Nephron progenitor cell (in vitro differentiated cells): ENCODE results near the gene AXL.

Source experiments
- DNase-seq: peaks from one replicate; pipeline ENCODE4 v3.0.0; 2021
- H3K27ac Mint-ChIP-seq: 2 replicates; pipeline ENCODE4 v1.8.0; 2021; ENCODE audit warnings: mild to moderate bottlenecking, moderate library complexity, mixed read lengths
- H3K27me3 Mint-ChIP-seq: 2 replicates; pipeline ENCODE4 v1.8.0; 2021; ENCODE audit warnings: mild to moderate bottlenecking, low read depth, mixed read lengths; ENCODE audit not compliant: poor library complexity
- H3K36me3 Mint-ChIP-seq: 2 replicates; pipeline ENCODE4 v1.8.0; 2021; ENCODE audit warnings: low read depth, mixed read lengths
- H3K4me1 Mint-ChIP-seq: 2 replicates; pipeline ENCODE4 v1.8.0; 2021; ENCODE audit warnings: mixed read lengths
- H3K4me3 Mint-ChIP-seq: 2 replicates; pipeline ENCODE4 v1.8.0; 2021; ENCODE audit warnings: mild to moderate bottlenecking, moderate library complexity, mixed read lengths
- H3K9me3 Mint-ChIP-seq: 2 replicates; pipeline ENCODE4 v1.8.0; 2021; ENCODE audit warnings: mild to moderate bottlenecking, moderate library complexity, mixed read lengths
- CTCF ChIP-seq: fragments of 200-600 bp; sonication (generic); IDR thresholded peaks from 2 replicates; pipeline ENCODE4 v1.5.0; 2021; ENCODE audit warnings: antibody characterized with exemption

Gene AXL

GRCh38 chr19:41299046-41299754 is 80.2 kb downstream of the AXL start:
- Mint-ChIP-seq H3K27ac (peak overlapping the region; percentile 89), H3K36me3 (peaks cover 89% of the 10 kb centered on the region), H3K27me3 (no peaks in the 10 kb centered on the region), H3K4me1 (peaks cover 10% of the 10 kb centered on the region), H3K4me3 (no peak overlapping the region), H3K9me3 (no peaks in the 10 kb centered on the region)
- no peak for TF ChIP-seq CTCF
- no peak for DNase-seq

DNA sequence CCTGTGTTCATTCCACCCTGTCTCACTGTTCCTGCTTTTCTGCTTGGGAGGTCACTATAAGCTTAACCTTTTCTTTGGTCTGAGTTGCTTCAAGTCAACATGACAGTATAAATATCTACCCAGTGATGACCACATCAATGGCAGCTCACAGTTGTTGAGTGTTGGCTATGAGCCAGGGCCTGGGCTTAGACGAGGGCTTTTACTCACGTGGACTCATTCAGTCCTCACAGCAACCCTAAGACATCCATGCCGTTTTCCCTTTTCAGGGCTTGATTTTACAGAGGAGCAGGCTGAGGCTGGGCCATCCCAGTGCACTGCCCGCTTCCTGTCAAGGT is 80.7 kb downstream of the AXL start:
- Mint-ChIP-seq H3K27ac (peak overlapping the region; percentile 89), H3K4me3 (no peak overlapping the region), H3K4me1 (peaks cover 10% of the 10 kb centered on the region), H3K36me3 (peaks cover 87% of the 10 kb centered on the region), H3K27me3 (no peaks in the 10 kb centered on the region), H3K9me3 (no peaks in the 10 kb centered on the region)
- no peak for DNase-seq
- TF ChIP-seq CTCF = no peak

DNA sequence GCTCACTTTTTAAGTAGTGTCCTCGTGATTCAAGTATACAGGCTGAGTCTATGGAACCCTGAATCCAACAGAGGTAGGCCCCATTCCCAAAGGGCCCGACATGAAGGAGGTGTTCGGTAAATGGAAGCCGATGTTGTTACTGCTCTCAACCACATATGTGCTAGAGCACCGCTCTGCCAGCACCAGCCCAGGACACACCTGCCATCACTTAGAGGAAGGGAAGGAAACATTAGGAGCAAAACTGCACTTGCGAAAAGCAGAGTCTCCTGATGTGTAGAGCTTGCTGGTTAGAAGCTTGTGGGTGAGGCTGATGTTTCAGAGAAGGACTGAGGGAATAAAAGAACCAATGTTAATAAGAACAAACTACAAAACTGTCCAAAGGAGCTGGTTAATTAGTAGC is 81.5 kb downstream of the AXL start:
- Mint-ChIP-seq H3K27ac (peak overlapping the region; percentile 69), H3K4me1 (peaks cover 10% of the 10 kb centered on the region), H3K36me3 (peaks cover 87% of the 10 kb centered on the region), H3K4me3 (no peak overlapping the region), H3K27me3 (no peaks in the 10 kb centered on the region), H3K9me3 (no peaks in the 10 kb centered on the region)
- no peak for DNase-seq
- TF ChIP-seq CTCF = no peak

- DNase-seq = no peak
- no peaks in the 10 kb centered on the region for H3K9me3 Mint-ChIP-seq
- H3K4me3 Mint-ChIP-seq = no peak overlapping the region
- H3K27me3 Mint-ChIP-seq = no peaks in the 10 kb centered on the region
- H3K36me3 Mint-ChIP-seq = peaks cover 82% of the 10 kb centered on the region
- peaks cover 4% of the 10 kb centered on the region for H3K4me1 Mint-ChIP-seq
- no peak for TF ChIP-seq CTCF
- H3K27ac Mint-ChIP-seq = peak overlapping the region; percentile 64
Observed at GRCh38 chr19:41302624-41303351, 83.8 kb downstream of the AXL start.

DNA sequence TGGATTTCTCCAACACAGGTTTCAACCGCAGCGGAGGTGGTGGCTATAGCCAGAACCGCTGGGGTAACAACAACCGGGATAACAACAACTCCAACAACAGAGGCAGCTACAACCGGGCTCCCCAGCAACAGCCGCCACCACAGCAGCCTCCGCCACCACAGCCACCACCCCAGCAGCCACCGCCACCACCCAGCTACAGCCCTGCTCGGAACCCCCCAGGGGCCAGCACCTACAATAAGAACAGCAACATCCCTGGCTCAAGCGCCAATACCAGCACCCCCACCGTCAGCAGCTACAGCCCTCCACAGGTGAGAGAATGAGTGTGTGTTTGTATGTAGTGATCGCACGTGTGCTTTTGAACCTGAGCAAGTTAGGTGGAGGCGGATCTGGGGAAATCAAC is 84.9 kb downstream of the AXL start:
- TF ChIP-seq CTCF = no peak
- Mint-ChIP-seq H3K9me3 (no peaks in the 10 kb centered on the region), H3K4me3 (no peak overlapping the region), H3K27ac (peak overlapping the region; percentile 72), H3K27me3 (peaks cover 3% of the 10 kb centered on the region), H3K4me1 (peaks cover 8% of the 10 kb centered on the region), H3K36me3 (peaks cover 74% of the 10 kb centered on the region)
- no peak for DNase-seq
